ENCODE data around the gene CHSY3. TPM values are rescaled to one million over a fixed set of nuclear protein-coding genes. Genes with fewer than 3 reads are reported as not detected.
A peak's percentile ranks its signal among the peaks of the same experiment; 100 is the strongest.

CHSY3 gene
- total and polyA plus RNA-seq, 4 donors: 0.40 to 7.7 (median 2.1) TPM

DNA sequence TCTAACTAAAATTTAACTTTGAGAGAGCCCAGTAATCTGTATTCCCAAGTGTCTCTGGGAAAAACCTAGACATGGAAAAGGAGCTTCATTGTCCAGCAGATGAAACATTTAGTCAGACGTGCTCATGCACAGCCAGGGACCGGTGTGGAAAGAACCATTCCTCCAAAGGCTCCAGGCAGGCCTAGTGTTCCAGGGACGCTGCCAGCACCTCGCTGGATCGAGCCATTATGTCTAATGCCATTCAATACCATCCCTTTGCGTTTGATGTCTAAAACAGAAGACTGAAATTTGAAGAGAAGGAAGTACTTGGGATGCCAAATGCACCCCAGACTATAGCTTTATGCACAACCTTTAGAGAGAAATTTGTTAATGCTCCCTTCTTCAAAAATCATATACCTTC, 1.4 kb upstream of the CHSY3 start:
- Histone ChIP-seq H3K4me3 (ENCODE audit: low read depth in 1 of 3, low read length in 3 of 3) (no peak overlapping the region), H3K4me1 (ENCODE audit: control insufficient read depth in 4 of 4, insufficient read depth in 4 of 4, low read length in 3 of 4) (peaks cover 2 to 25% (median 18%) of the 10 kb centered on the region in 4 donors), H3K27me3 (ENCODE audit: control insufficient read depth in 4 of 4, insufficient read depth in 4 of 4, low read length in 3 of 4) (peaks cover 0 to 2% (median 0%) of the 10 kb centered on the region in 4 donors), H3K36me3 (ENCODE audit: control insufficient read depth in 4 of 4, insufficient read depth in 3 of 4, low read depth in 1 of 4, low read length in 3 of 4) (no peaks in the 10 kb centered on the region), H3K27ac (ENCODE audit: low read depth in 1 of 2, low read length in 2 of 2) (no peak overlapping the region), H3K9ac (ENCODE audit: low read depth in 1 of 2, low read length in 2 of 2) (no peak overlapping the region), H3K9me3 (ENCODE audit: control insufficient read depth in 4 of 4, low read length in 3 of 4) (no peaks in the 10 kb centered on the region)
- WGBS: 94% methylated on average over 6 of the region's 6 CpGs
- DNase-seq (ENCODE audit: low spot score): no peak
- TF ChIP-seq CTCF (IDR thresholded peaks at IDR 0.05; ENCODE audit: low read depth, low read length, missing input control): no peak
- no peak for TF ChIP-seq EGR1 (IDR thresholded peaks at IDR 0.05; ENCODE audit: low read depth in 2 of 2)
- no peak for TF ChIP-seq GABPA (IDR thresholded peaks at IDR 0.05 in 1 of 2, conservative IDR thresholded peaks at IDR 0.05 in 1 of 2)
- TF ChIP-seq, protein P1, sequence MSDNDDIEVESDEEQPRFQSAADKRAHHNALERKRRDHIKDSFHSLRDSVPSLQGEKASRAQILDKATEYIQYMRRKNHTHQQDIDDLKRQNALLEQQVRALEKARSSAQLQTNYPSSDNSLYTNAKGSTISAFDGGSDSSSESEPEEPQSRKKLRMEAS (IDR thresholded peaks at IDR 0.05): no peak
- TF ChIP-seq, protein P2, sequence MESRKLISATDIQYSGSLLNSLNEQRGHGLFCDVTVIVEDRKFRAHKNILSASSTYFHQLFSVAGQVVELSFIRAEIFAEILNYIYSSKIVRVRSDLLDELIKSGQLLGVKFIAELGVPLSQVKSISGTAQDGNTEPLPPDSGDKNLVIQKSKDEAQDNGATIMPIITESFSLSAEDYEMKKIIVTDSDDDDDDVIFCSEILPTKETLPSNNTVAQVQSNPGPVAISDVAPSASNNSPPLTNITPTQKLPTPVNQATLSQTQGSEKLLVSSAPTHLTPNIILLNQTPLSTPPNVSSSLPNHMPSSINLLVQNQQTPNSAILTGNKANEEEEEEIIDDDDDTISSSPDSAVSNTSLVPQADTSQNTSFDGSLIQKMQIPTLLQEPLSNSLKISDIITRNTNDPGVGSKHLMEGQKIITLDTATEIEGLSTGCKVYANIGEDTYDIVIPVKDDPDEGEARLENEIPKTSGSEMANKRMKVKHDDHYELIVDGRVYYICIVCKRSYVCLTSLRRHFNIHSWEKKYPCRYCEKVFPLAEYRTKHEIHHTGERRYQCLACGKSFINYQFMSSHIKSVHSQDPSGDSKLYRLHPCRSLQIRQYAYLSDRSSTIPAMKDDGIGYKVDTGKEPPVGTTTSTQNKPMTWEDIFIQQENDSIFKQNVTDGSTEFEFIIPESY (IDR thresholded peaks at IDR 0.05): no peak
- TF ChIP-seq SP1 (IDR thresholded peaks at IDR 0.05): no peak
- no peak for TF ChIP-seq ATF3 (IDR thresholded peaks at IDR 0.05)

DNA sequence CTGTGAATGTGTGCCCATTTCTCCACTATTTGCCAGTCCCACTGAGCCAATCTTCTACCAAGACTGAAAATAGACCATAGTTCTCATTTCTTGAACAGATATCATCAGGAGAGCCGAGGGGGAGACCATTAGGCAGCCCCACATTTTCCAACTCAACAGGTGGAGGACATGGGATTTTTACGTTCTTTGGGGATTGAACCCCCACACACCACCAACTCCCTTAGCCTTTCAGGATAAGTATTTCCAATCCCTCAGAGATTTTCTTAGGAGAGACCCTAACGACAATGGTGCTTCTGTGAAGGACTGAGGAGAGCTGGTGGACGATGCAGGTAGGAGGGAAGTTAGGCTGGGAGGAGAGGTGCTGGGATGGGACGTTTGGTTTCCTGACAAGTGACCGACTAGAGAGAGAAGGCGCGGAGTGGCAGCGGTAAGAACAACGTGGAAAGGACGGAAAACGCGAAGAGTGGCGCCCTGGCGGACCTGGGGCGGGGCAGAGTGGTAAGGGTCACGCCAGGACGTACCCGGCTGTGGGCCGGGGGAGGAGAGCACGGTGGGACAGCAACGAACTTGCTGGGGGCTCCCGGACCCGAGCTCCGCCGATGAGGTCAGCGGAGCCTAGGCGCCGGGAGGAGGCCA, 681 bp upstream of the CHSY3 start:
- no peak for DNase-seq (ENCODE audit: low spot score)

GRCh38 chr5:129904667-129905472, 605 bp downstream of the CHSY3 start:
- TF ChIP-seq HNF4A (conservative IDR thresholded peaks at IDR 0.05): no peak
- no peak for TF ChIP-seq RXRA (IDR thresholded peaks at IDR 0.05)
- no peak for TF ChIP-seq EGR1 (IDR thresholded peaks at IDR 0.05; ENCODE audit: low read depth in 2 of 2)
- TF ChIP-seq FOXA2 (IDR thresholded peaks at IDR 0.05): no peak
- TF ChIP-seq HNF4G (IDR thresholded peaks at IDR 0.05): no peak
- no peak for TF ChIP-seq JUND (IDR thresholded peaks at IDR 0.05)
- no peak for TF ChIP-seq GABPA (IDR thresholded peaks at IDR 0.05 in 1 of 2, conservative IDR thresholded peaks at IDR 0.05 in 1 of 2)
- TF ChIP-seq, protein P1 (IDR thresholded peaks at IDR 0.05): no peak
- TF ChIP-seq NR2F2 (IDR thresholded peaks at IDR 0.05): no peak
- TF ChIP-seq, protein P2 (IDR thresholded peaks at IDR 0.05): no peak
- no peak for TF ChIP-seq SP1 (IDR thresholded peaks at IDR 0.05)
- Histone ChIP-seq H3K4me1 (ENCODE audit: control insufficient read depth in 4 of 4, insufficient read depth in 4 of 4, low read length in 3 of 4) (peaks cover 2 to 25% (median 18%) of the 10 kb centered on the region in 4 donors), H3K9ac (ENCODE audit: low read depth in 1 of 2, low read length in 2 of 2) (peak overlapping the region in 1 of 2 donors; percentile 27), H3K36me3 (ENCODE audit: control insufficient read depth in 4 of 4, insufficient read depth in 3 of 4, low read depth in 1 of 4, low read length in 3 of 4) (no peaks in the 10 kb centered on the region), H3K9me3 (ENCODE audit: control insufficient read depth in 4 of 4, low read length in 3 of 4) (no peaks in the 10 kb centered on the region), H3K27me3 (ENCODE audit: control insufficient read depth in 4 of 4, insufficient read depth in 4 of 4, low read length in 3 of 4) (no peaks in the 10 kb centered on the region), H3K4me3 (ENCODE audit: low read depth in 1 of 3, low read length in 3 of 3) (peak overlapping the region; percentile 58 to 96 (median 86)), H3K27ac (ENCODE audit: low read depth in 1 of 2, low read length in 2 of 2) (peak overlapping the region; percentile 59 to 69)
- peak; percentile 32 for DNase-seq (ENCODE audit: low spot score)
- under 1% methylated on average over 105 of the region's 105 CpGs for WGBS

More for the DNA sequence above, 681 bp upstream of the CHSY3 start:
- peaks cover 2 to 25% (median 18%) of the 10 kb centered on the region in 4 donors for H3K4me1 ChIP-seq (ENCODE audit: control insufficient read depth in 4 of 4, insufficient read depth in 4 of 4, low read length in 3 of 4)
- no peak overlapping the region for H3K9ac ChIP-seq (ENCODE audit: low read depth in 1 of 2, low read length in 2 of 2)
- H3K4me3 ChIP-seq (ENCODE audit: low read depth in 1 of 3, low read length in 3 of 3): peak overlapping the region; percentile 70 to 96 (median 86)
- no peaks in the 10 kb centered on the region for H3K27me3 ChIP-seq (ENCODE audit: control insufficient read depth in 4 of 4, insufficient read depth in 4 of 4, low read length in 3 of 4)
- 8% methylated on average over 29 of the region's 29 CpGs for WGBS
- H3K27ac ChIP-seq (ENCODE audit: low read depth in 1 of 2, low read length in 2 of 2): peak overlapping the region; percentile 59 to 69
- no peaks in the 10 kb centered on the region for H3K9me3 ChIP-seq (ENCODE audit: control insufficient read depth in 4 of 4, low read length in 3 of 4)
- TF ChIP-seq RXRA (IDR thresholded peaks at IDR 0.05) (peak; percentile 29 to 65), TAF1 (conservative IDR thresholded peaks at IDR 0.05) (no peak), RAD21 (IDR thresholded peaks at IDR 0.05) (no peak)
- no peaks in the 10 kb centered on the region for H3K36me3 ChIP-seq (ENCODE audit: control insufficient read depth in 4 of 4, insufficient read depth in 3 of 4, low read depth in 1 of 4, low read length in 3 of 4)

Measured in liver (tissue), 9 donors.